SJSA1 (cell line): ENCODE data around the gene FGFRL1. TPM values are rescaled to one million over a fixed set of nuclear protein-coding genes. Genes with fewer than 3 reads are reported as not detected.
"Not testable (repeated sequence)": the region's sequence is repeated elsewhere in the genome, so short reads cannot be mapped to it uniquely, and the experiment has no call there.

Source experiments
- DNase-seq, 2 experiments: peaks; one replicate each; pipeline ENCODE4 v3.0.0-alpha.2; 2015 to 2020; ENCODE audit warnings: low spot score in 2 of 2, low read depth in 1 of 2
- H3K27ac ChIP-seq: fragments of 250-450 bp; sonication (Bioruptor Pico); 2 replicates; pipeline ENCODE4 v1.5.1; 2020; ENCODE audit warnings: mild to moderate bottlenecking, moderate library complexity
- H3K27me3 ChIP-seq: fragments of 250-450 bp; sonication (Bioruptor Pico); replicated peaks from 2 replicates; pipeline ENCODE4 v1.5.1; 2020; ENCODE audit warnings: mild to moderate bottlenecking, moderate library complexity
- H3K36me3 ChIP-seq: fragments of 250-450 bp; sonication (Bioruptor Pico); 2 replicates; pipeline ENCODE4 v1.5.1; 2020; ENCODE audit warnings: mild to moderate bottlenecking
- H3K4me1 ChIP-seq: fragments of 250-450 bp; sonication (Bioruptor Pico); replicated peaks from 2 replicates; pipeline ENCODE4 v1.6.1; 2021; ENCODE audit warnings: mild to moderate bottlenecking
- H3K4me3 ChIP-seq: fragments of 250-450 bp; sonication (Bioruptor Pico); 2 replicates; pipeline ENCODE4 v1.5.1; 2020; ENCODE audit warnings: mild to moderate bottlenecking
- H3K9me3 ChIP-seq: fragments of 250-450 bp; sonication (Bioruptor Pico); replicated peaks from 2 replicates; pipeline ENCODE4 v1.5.1; 2020; ENCODE audit warnings: mild to moderate bottlenecking
- total RNA-seq: library from RNA; depleted of rRNA; stranded (reverse); fragments of >200 nt; shearing (Covaris generic); gene quantifications from 2 replicates; pipeline ENCODE4 v1.2.3, GENCODE V29; 2014

FGFRL1 gene
- total RNA-seq, 1 experiment from 2014 or later, result 21.5 TPM

DNA sequence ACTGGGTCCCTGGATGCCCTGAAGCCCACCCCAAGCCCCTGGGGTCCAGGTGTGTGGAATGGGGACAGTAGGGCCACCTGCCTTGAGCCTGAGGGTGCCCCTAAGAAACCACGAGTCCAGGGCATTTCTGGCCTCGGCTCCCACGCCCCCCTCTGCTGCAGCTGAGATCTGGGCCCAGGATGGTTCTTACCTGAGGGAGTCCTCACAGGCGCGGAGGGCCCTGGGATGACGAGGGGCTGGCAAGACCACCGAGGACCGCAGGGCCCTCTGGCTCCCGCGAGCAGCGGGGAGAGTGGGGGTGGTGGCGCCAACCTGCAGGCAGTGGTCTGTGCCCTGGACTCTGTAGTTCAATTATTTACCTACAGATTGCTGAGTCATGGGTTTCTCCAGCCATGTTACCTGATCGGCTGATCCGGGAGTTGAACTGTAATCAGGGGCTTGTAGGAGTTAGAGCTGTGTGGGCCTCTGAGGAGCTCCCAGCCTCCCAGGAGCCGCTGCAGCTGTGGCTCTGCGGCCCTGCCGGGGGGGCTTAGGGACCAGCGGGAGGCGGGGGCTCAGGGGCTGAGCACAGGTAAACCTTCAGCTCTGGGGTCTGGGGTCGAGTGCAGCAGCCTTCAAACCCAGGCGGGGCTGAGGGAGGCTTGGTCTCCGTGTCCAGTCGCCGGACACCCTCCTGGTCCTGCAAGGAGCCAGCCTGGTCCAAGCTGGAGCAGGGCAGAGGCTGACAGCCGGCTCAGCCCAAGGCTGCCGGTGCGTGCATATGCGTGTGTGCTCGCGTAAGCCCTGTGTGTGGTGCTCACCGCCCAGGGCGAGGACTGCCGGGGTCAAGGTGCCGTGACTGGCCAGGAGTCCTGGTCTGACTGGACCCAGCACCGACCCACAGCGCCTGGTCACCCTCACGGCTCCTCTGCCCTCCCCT is 18.1 kb upstream of the FGFRL1 start, which contains the start of gene SLC26A1:
SLC26A1 (minus strand) TSS at position 294 of the 919 bp plus-strand sequence. CDS start 1,701 bp downstream, outside the sequence.
- DNase-seq, result no peak
- H3K4me1 ChIP-seq, result no peaks in the 10 kb centered on the region
- H3K4me3 ChIP-seq, result no peak within 1 kb of the TSS
- H3K27me3 ChIP-seq, result peaks cover 6% of the 10 kb centered on the region; the same call in 1 of the 2 replicates
- no peak within 1 kb of the TSS for H3K27ac ChIP-seq
- H3K9me3 ChIP-seq, result no peaks in the 10 kb centered on the region
- H3K36me3 ChIP-seq, result no peaks in the 10 kb centered on the region

DNA sequence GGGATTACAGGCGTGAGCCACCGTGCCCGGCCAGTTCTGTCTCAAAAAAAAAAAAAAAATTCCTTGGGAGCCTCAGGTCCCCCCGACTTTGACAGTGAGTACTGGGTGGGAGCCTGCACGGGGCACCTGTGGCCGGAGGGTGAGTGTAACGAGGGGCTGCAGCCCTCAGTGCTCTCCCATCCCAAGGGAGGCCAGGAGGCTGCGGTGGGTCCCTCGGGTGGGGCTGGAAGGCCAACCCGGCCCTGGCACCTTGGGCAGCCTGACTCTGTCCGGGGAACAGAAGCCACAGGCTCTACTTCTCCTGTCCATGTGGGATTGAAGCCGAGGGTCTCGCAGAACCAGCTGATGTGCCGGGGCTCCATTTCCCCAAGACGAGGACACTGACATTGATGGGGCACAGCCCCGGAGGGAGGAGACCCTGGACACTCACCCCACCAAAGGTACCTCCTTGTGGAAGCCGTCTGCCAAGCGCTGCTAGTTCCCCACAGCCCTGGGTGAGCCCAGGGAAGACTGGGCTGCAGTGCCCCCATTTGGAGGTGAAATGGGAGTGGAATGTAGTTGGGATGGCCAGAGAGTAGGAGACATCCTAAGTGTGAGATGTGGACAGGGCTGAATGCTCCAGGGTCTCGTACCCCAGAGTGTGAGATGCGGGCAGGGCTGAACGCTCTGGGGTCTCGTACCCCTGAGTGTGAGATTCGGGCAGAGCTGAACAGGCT is 16.0 kb upstream of the FGFRL1 start:
- H3K4me3 ChIP-seq, result no peak overlapping the region
- H3K27ac ChIP-seq, result no peak overlapping the region
- no peaks in the 10 kb centered on the region for H3K9me3 ChIP-seq
- peaks cover 6% of the 10 kb centered on the region; the same call in 1 of the 2 replicates for H3K27me3 ChIP-seq
- no peak for DNase-seq
- no peaks in the 10 kb centered on the region for H3K36me3 ChIP-seq
- H3K4me1 ChIP-seq, result no peaks in the 10 kb centered on the region

DNA sequence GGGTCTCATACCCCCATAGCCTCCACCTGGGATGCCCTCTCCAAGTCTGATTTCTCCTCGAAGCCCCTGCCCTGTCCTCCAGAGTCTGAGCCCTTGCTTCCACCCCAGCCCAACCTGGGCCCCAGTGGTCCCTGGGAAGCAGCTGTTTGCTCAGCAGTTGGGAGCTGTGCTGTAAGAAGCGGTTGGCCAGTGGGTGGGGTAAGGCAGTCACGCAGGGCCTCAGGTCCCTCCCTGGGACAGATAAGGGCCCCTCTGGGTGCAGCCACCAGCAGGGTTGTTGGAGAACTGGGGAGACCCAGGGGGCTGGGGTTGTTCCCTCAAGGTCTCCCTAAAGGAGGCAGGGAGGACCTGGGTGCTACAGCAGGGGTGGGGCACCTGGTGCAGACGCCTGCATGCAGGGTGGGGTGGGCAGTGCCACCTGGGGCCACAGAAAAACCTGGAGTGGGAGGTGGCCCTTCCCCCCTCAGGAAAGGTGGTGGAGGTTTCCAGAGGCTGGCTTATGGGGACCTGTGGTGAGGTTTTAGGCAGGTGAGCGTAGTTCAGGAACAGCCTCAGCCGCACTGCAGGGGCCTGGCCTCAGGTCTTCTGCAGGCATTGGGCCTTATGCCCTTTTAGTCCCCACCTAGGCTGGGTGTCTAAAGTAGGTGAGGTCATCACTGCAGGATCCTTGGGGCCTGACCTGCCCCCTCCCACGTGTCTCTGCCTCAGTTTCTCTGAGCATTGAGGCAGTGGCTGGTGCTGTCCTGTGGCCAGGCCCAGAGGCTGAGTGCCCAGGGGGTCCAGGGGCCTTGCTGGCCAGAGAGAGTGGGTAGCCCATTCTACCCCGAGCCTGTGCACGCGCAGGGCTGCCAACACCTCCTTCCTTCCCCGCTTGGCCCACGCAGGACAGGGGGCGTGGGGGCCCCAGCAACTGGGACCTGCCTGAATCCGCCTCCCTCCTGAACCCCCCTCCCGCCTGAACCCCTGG is 15.1 kb upstream of the FGFRL1 start:
- no peak for DNase-seq
- Histone ChIP-seq H3K27me3 (peaks cover 6% of the 10 kb centered on the region; the same call in 1 of the 2 replicates), H3K4me3 (no peak overlapping the region), H3K27ac (no peak overlapping the region), H3K4me1 (no peaks in the 10 kb centered on the region), H3K36me3 (no peaks in the 10 kb centered on the region), H3K9me3 (no peaks in the 10 kb centered on the region)

DNA sequence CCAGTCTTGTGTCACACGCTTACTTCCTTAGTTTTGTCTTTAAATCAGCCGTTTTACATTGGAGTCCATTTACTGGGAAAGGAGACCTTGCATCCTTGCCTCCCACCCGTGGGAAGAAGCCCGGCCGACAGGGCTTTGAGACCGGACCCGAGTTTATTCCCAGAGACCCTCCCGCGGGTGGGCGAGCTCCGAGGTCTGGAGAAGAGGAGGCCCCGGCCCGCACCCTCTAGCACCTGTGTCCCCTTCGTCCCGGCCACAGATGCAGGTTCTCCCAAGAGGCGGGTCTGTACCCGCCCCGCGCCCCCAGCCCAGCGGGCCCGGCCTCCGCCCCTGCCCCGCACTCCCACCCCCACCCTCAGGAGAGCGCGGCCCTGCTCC is 14.4 kb upstream of the FGFRL1 start:
- Histone ChIP-seq H3K27ac (no peak overlapping the region), H3K36me3 (no peaks in the 10 kb centered on the region), H3K27me3 (peaks cover 8% of the 10 kb centered on the region), H3K4me3 (no peak overlapping the region), H3K4me1 (no peaks in the 10 kb centered on the region), H3K9me3 (no peaks in the 10 kb centered on the region)
- DNase-seq, result no peak

DNA sequence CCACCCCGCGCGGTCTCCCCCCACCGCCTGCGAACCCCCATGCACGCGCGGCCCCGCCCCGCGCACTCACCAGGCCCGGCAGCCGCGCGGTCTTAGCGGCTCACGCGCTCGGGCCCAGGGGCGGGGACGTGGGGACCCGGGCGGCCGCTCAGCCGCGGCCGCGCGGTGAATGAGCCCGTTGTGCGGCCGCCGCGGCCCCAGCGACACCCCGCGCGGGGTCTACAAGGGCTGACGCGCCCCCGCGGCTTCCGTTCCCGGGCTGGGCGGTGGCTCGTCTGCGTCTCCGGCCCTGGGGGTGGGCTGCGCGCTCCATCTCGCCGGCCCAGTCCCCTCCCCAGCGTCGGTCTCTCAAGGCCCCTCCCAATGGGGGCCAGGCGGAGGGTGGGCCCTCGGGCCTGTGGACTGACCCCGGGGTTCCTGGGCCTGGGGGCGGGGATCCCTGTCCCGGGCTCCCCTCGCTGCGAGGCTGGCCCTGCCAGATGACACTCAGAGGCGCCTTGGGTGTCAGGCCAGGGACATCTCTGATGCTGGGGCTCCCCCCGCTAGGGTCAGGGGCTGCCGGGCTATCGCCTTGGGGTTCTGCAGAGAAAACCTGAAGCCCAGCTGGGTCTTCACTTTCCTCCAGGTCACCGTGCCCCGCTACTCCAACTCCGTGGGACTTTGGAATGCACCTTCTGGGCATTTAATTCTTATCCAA is 13.9 kb upstream of the FGFRL1 start:
- H3K27me3 ChIP-seq, result peaks cover 12% of the 10 kb centered on the region
- H3K4me1 ChIP-seq, result no peaks in the 10 kb centered on the region
- no peak overlapping the region for H3K4me3 ChIP-seq
- no peaks in the 10 kb centered on the region for H3K9me3 ChIP-seq
- no peak overlapping the region for H3K27ac ChIP-seq
- DNase-seq, result no peak
- H3K36me3 ChIP-seq, result no peaks in the 10 kb centered on the region

DNA sequence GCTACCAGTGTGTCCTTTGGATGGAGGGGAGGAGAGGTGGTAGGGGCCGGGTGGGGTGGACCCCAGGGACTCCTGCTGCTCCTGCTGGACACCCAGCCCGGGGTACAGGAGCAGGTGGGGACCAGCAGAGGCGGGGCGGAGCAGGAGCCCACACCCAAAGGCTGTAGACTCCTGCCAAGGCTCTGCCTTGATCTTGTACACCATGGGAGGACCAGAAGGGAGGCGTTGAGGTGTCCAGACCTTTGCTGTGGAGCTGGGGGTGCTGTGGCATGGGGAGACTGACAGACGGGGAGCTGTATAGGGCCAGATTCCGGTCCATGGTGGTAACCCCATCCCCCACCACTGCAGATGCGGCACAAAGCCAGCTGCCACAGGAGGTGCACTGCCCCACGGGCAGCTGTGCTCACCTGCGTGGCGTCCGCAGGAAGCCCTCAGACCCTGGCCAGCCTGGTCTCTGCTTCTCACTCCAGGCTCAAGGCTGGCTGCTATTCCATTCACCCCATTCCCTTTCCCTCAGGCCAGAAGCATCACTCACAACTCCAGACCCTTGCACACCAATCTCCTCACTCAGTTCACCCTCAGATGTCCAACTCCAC is 13.2 kb upstream of the FGFRL1 start:
- DNase-seq, result no peak
- H3K27me3 ChIP-seq, result peaks cover 12% of the 10 kb centered on the region

DNA sequence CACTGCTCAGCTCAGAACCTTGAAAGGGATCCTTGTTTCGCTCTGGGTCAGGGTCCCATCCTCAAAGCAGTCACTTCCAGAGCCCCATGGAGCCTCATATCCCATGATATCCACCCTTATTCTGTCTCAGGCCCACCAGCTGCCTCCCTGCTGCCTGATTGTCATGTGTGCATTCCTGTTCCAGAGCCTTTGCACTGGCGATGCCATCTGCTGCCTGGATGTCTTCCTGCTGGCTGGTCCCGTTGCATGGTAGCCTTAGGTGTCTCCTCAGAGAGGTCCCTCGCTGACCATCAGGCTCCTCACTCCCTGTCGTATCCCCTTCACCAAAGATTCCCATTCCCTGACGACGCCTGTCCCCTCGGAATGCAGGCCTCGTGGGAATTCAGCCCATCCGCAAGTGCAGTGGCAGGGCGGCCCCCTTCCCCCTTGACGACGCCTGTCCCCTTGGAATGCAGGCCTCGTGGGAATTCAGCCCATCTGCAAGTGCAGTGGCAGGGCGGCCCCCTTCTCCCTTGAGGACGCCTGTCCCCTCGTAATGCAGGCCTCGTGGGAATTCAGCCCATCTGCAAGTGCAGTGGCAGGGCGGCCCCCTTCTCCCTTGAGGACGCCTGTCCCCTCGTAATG is 12.1 kb upstream of the FGFRL1 start:
- DNase-seq, result not testable (repeated sequence)

More for the DNA sequence above, 13.2 kb upstream of the FGFRL1 start:
- H3K4me1 ChIP-seq, result no peaks in the 10 kb centered on the region
- H3K4me3 ChIP-seq, result no peak overlapping the region
- H3K9me3 ChIP-seq, result no peaks in the 10 kb centered on the region
- H3K36me3 ChIP-seq, result no peaks in the 10 kb centered on the region
- H3K27ac ChIP-seq, result no peak overlapping the region

DNA sequence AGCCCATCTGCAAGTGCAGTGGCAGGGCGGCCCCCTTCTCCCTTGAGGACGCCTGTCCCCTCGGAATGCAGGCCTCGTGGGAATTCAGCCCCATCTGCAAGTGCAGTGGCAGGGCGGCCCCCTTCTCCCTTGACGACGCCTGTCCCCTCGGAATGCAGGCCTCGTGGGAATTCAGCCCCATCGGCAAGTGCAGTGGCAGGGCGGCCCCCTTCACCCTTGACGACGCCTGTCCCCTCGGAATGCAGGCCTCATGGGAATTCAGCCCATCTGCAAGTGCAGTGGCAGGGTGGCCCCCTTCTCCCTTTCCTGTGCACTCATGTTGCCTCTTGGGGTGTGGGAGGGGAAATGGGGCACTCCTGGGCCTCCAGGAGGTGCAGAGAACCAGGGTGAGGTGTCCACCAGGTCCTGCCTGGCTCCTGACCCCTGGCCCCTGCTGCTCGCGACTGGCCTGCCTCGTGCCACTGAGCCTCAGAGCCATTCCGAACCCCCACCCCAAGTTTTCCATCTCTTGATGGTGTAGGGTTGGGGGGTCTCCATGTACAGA is 11.5 kb upstream of the FGFRL1 start:
- Histone ChIP-seq H3K4me1 (no peaks in the 10 kb centered on the region), H3K9me3 (no peaks in the 10 kb centered on the region), H3K4me3 (no peak overlapping the region), H3K27me3 (peaks cover 18% of the 10 kb centered on the region), H3K36me3 (no peaks in the 10 kb centered on the region), H3K27ac (no peak overlapping the region)
- no peak for DNase-seq

More for the DNA sequence above, 12.1 kb upstream of the FGFRL1 start:
- not testable (repeated sequence) for H3K27ac ChIP-seq, H3K9me3 ChIP-seq, H3K4me1 ChIP-seq, H3K4me3 ChIP-seq, H3K36me3 ChIP-seq
- H3K27me3 ChIP-seq, result peaks cover 18% of the 10 kb centered on the region

DNA sequence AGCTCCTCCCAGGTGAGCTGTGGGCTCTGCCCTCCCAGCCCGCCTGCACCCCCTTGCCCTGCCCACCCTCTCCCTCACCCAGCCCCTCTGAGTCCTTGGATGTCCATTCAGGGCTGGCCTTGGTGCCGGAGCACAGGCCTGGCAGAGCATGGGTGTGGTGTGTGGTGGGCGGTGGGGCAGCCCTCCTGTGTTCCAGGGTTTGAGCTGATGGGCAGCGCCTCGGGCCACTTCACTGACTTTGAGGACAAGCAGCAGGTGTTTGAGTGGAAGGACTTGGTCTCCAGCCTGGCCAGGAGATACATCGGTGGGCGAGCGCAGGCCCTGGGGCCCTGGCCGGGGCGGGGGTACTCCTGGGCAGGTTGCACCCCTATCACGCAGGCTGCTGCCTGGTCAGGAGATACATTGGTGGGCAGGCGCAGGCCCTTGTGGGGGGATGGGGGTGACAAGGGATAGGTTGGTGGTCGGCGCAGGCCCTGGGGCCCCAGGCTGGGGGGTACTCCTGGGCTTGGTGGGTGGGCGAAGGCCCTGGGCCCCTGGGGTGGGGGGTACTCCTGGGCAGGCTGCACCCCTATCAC is 10.7 kb upstream of the FGFRL1 start:
- no peaks in the 10 kb centered on the region for H3K36me3 ChIP-seq
- no peaks in the 10 kb centered on the region for H3K4me1 ChIP-seq
- no peaks in the 10 kb centered on the region for H3K9me3 ChIP-seq
- H3K4me3 ChIP-seq, result no peak overlapping the region
- no peak for DNase-seq
- H3K27ac ChIP-seq, result no peak overlapping the region
- H3K27me3 ChIP-seq, result peaks cover 18% of the 10 kb centered on the region

DNA sequence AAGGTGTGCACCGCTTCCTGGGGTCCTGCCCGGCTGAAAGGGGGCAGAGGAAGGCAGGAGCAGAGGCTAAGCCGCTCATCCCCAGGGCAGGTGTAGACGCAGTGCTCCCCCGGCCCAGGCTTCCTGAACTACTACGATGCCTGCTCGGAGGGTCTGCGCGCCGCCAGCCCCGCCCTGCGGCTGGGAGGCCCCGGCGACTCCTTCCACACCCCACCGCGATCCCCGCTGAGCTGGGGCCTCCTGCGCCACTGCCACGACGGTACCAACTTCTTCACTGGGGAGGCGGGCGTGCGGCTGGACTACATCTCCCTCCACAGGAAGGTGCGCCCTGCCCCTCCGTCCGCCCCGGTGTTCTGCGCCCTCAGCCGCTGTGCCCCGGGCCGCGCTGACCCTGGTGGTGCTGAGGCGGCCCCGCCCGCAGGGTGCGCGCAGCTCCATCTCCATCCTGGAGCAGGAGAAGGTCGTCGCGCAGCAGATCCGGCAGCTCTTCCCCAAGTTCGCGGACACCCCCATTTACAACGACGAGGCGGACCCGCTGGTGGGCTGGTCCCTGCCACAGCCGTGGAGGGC is 9.8 kb upstream of the FGFRL1 start:
- Histone ChIP-seq H3K27me3 (peaks cover 18% of the 10 kb centered on the region), H3K4me3 (no peak overlapping the region), H3K9me3 (no peaks in the 10 kb centered on the region), H3K4me1 (no peaks in the 10 kb centered on the region), H3K27ac (no peak overlapping the region), H3K36me3 (no peaks in the 10 kb centered on the region)
- no peak for DNase-seq

DNA sequence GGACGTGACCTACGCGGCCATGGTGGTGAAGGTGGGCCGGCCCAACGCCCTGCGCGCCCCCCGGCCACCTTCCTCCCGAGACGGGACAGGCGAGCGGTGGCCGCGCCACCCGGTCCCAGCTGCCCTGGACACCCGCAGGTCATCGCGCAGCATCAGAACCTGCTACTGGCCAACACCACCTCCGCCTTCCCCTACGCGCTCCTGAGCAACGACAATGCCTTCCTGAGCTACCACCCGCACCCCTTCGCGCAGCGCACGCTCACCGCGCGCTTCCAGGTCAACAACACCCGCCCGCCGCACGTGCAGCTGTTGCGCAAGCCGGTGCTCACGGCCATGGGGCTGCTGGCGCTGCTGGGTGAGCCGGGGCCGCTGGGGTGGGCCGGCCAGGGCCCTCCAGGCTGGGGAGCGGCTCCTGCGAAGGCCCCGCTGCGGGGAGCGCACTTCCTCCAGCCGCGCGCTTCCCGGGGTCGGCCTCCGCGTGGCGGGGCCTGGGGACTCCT is 9.2 kb upstream of the FGFRL1 start:
- H3K27me3 ChIP-seq, result peaks cover 18% of the 10 kb centered on the region
- H3K4me3 ChIP-seq, result no peak overlapping the region
- H3K9me3 ChIP-seq, result no peaks in the 10 kb centered on the region
- DNase-seq, result no peak
- no peak overlapping the region for H3K27ac ChIP-seq
- no peaks in the 10 kb centered on the region for H3K36me3 ChIP-seq
- no peaks in the 10 kb centered on the region for H3K4me1 ChIP-seq
